Mesenchymal stem cell (in vitro differentiated cells and primary cell): Measurements from ENCODE around the gene MOB3B.

ENCODE experiments used
- DNase-seq: peaks from one replicate; pipeline ENCODE4 v3.0.0-alpha.2; 2013
- H2AFZ ChIP-seq: one replicate; pipeline ENCODE4 v1.6.1; 2013; ENCODE audit warnings: low read depth, mild to moderate bottlenecking, control low read depth, inconsistent platforms, low read length, moderate library complexity
- H2AK5ac ChIP-seq: 2 replicates; pipeline ENCODE4 v1.6.1; 2013; ENCODE audit warnings: low read length, moderate library complexity, mild to moderate bottlenecking, inconsistent platforms; ENCODE audit not compliant: severe bottlenecking
- H2BK120ac ChIP-seq: one replicate; pipeline ENCODE4 v1.6.1; 2013; ENCODE audit warnings: low read depth, mild to moderate bottlenecking, inconsistent platforms, low read length, moderate library complexity
- H2BK12ac ChIP-seq, 2 experiments: one replicate each; pipeline ENCODE4 v1.6.1; 2013; ENCODE audit warnings: inconsistent platforms in 2 of 2, low read length in 2 of 2, mild to moderate bottlenecking in 2 of 2, moderate library complexity in 2 of 2, control low read depth in 1 of 2
- H2BK15ac ChIP-seq: one replicate; pipeline ENCODE4 v1.6.1; 2013; ENCODE audit warnings: mild to moderate bottlenecking, low read depth, inconsistent platforms; ENCODE audit not compliant: poor library complexity, severe bottlenecking
- H2BK5ac ChIP-seq: 2 replicates; pipeline ENCODE4 v1.6.1; 2013; ENCODE audit warnings: low read depth, mild to moderate bottlenecking, low read length, control low read depth, inconsistent platforms; ENCODE audit not compliant: poor library complexity, severe bottlenecking
- H3K14ac ChIP-seq, 2 experiments: one replicate each; pipeline ENCODE4 v1.6.1; 2013; ENCODE audit warnings: inconsistent platforms in 2 of 2, low read length in 2 of 2, control low read depth in 1 of 2, mild to moderate bottlenecking in 1 of 2, moderate library complexity in 1 of 2
- H3K18ac ChIP-seq, 2 experiments: one replicate each; pipeline ENCODE4 v1.6.1; 2013; ENCODE audit warnings: inconsistent platforms in 2 of 2, low read length in 2 of 2, control low read depth in 1 of 2, low read depth in 1 of 2, mild to moderate bottlenecking in 1 of 2
- H3K23ac ChIP-seq, 2 experiments: one replicate each; pipeline ENCODE4 v1.6.1; 2013; ENCODE audit warnings: inconsistent platforms in 2 of 2, low read length in 2 of 2, mild to moderate bottlenecking in 2 of 2, moderate library complexity in 2 of 2, control low read depth in 1 of 2
- H3K27ac ChIP-seq: 2 replicates; pipeline ENCODE4 v1.5.1; 2013; ENCODE audit warnings: mild to moderate bottlenecking, moderate library complexity, low read length, control low read depth, inconsistent platforms; ENCODE audit not compliant: poor library complexity, severe bottlenecking
- H3K27me3 ChIP-seq, 2 experiments: 2 replicates each; pipeline versions ENCODE4 v1.6.1 to v1.7.0; 2013; ENCODE audit warnings: low read length in 2 of 2, mild to moderate bottlenecking in 2 of 2, moderate library complexity in 2 of 2, control low read depth in 1 of 2, inconsistent platforms in 1 of 2; ENCODE audit not compliant: control insufficient read depth in 1 of 2, insufficient read depth in 1 of 2
- H3K36me3 ChIP-seq, 2 experiments: 2 replicates each; pipeline versions ENCODE4 v1.6.1 to v1.7.0; 2013; ENCODE audit warnings: low read length in 2 of 2, control low read depth in 1 of 2, inconsistent platforms in 1 of 2, low read depth in 1 of 2, mild to moderate bottlenecking in 1 of 2; ENCODE audit not compliant: insufficient read depth in 2 of 2, control insufficient read depth in 1 of 2
- H3K4ac ChIP-seq, 2 experiments: one replicate each; pipeline ENCODE4 v1.6.1; 2013; ENCODE audit warnings: inconsistent platforms in 2 of 2, low read length in 2 of 2, mild to moderate bottlenecking in 2 of 2, moderate library complexity in 2 of 2, control low read depth in 1 of 2, low read depth in 1 of 2
- H3K4me1 ChIP-seq: 2 replicates; pipeline ENCODE4 v1.6.1; 2013; ENCODE audit warnings: low read depth, low read length, control low read depth; ENCODE audit not compliant: control insufficient read depth, insufficient read depth
- H3K4me2 ChIP-seq: 2 replicates; pipeline ENCODE4 v1.6.1; 2013; ENCODE audit warnings: low read length, mild to moderate bottlenecking, inconsistent platforms; ENCODE audit not compliant: poor library complexity, severe bottlenecking
- H3K4me3 ChIP-seq, 2 experiments: 2 replicates each; pipeline versions ENCODE4 v1.5.1 to v1.7.0; 2013; ENCODE audit warnings: low read length in 2 of 2, mild to moderate bottlenecking in 2 of 2, control low read depth in 1 of 2, low read depth in 1 of 2; ENCODE audit not compliant: insufficient read depth in 1 of 2
- H3K79me1 ChIP-seq: replicated peaks from 2 replicates; pipeline ENCODE4 v1.6.1; 2013; ENCODE audit warnings: mild to moderate bottlenecking, control low read depth, low read length, inconsistent platforms; ENCODE audit not compliant: poor library complexity, severe bottlenecking
- H3K9ac ChIP-seq: 2 replicates; pipeline ENCODE4 v1.7.0; 2013; ENCODE audit warnings: mild to moderate bottlenecking, low read length, moderate library complexity
- H3K9me3 ChIP-seq: 2 replicates; pipeline ENCODE4 v1.7.0; 2013; ENCODE audit warnings: mild to moderate bottlenecking, low read length; ENCODE audit not compliant: control insufficient read depth
- H4K8ac ChIP-seq: one replicate; pipeline ENCODE4 v1.6.1; 2013; ENCODE audit warnings: inconsistent platforms, mild to moderate bottlenecking, low read length, moderate library complexity
- H4K91ac ChIP-seq: one replicate; pipeline ENCODE4 v1.6.1; 2013; ENCODE audit warnings: mild to moderate bottlenecking, low read length, inconsistent platforms
- WGBS: methylation state at CpG from one replicate; pipeline ENCODE4 v1.1.7; 2013; ENCODE audit warnings: mixed read lengths; 5-methylcytosine and 5-hydroxymethylcytosine counted together

MOB3B gene

DNA sequence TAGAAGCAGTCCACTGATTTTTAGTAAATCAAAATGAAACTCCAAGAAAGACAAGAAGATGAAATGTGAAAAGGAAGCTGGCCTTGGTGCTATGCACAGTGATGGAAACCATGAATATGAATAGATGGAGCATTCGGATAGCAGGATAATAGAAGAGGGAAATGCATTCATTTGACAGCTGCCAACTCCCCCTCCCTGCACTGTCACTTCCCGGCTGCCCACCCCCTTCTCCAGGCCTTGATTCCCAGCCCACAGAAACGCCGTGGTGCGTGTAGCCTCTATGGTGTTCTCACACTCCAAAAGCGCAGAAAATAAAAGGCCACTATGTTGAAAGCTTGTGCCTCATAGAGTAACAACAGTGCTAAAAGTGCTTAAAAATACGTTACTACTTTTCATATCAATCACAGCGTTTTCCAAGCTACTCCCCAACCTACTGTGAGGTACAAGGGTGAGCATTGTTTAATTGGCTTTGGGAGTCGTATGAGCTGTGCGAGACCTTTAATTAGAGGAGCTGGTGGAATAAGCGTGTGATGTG is 31.7 kb downstream of the MOB3B start:
- H3K4me1 ChIP-seq = no peaks in the 10 kb centered on the region
- DNase-seq = no peak
- no peaks in the 10 kb centered on the region for H3K9me3 ChIP-seq
- H3K36me3 ChIP-seq = no peaks in the 10 kb centered on the region
- H2BK12ac ChIP-seq = no peak overlapping the region
- H3K4ac ChIP-seq = no peak overlapping the region
- H3K27me3 ChIP-seq = peaks cover 0 to 3% of the 10 kb centered on the region in 2 experiments
- H3K4me2 ChIP-seq = no peak overlapping the region
- H2AFZ ChIP-seq = no peak overlapping the region
- H3K9ac ChIP-seq = no peak overlapping the region
- no peak overlapping the region for H2BK120ac ChIP-seq
- H2BK5ac ChIP-seq = no peak overlapping the region
- no peak overlapping the region for H4K91ac ChIP-seq
- H2AK5ac ChIP-seq = no peak overlapping the region
- no peak overlapping the region for H3K18ac ChIP-seq
- H3K4me3 ChIP-seq = no peak overlapping the region
- H3K27ac ChIP-seq = no peak overlapping the region
- no peaks in the 10 kb centered on the region for H3K79me1 ChIP-seq
- H3K23ac ChIP-seq = no peak overlapping the region
- WGBS = 86% methylated on average over 8 of the region's 11 CpGs
- H3K14ac ChIP-seq = no peak overlapping the region
- H2BK15ac ChIP-seq = no peak overlapping the region
- H4K8ac ChIP-seq = no peak overlapping the region

- Histone ChIP-seq H3K18ac (no peak overlapping the region), H4K8ac (no peak overlapping the region), H3K36me3 (no peaks in the 10 kb centered on the region), H2BK120ac (no peak overlapping the region), H3K4me2 (no peak overlapping the region), H3K27me3 (no peaks in the 10 kb centered on the region), H2AFZ (no peak overlapping the region), H3K4ac (no peak overlapping the region), H3K9ac (no peak overlapping the region), H3K4me1 (no peaks in the 10 kb centered on the region), H2AK5ac (no peak overlapping the region), H3K23ac (no peak overlapping the region), H2BK12ac (no peak overlapping the region), H2BK15ac (no peak overlapping the region), H3K4me3 (no peak overlapping the region), H3K79me1 (no peaks in the 10 kb centered on the region), H4K91ac (no peak overlapping the region), H2BK5ac (no peak overlapping the region), H3K27ac (no peak overlapping the region), H3K9me3 (no peaks in the 10 kb centered on the region), H3K14ac (no peak overlapping the region)
- WGBS = 43% methylated on average over 2 of the region's 3 CpGs
- no peak for DNase-seq
Observed at GRCh38 chr9:27496135-27496504, 33.5 kb downstream of the MOB3B start.

DNA sequence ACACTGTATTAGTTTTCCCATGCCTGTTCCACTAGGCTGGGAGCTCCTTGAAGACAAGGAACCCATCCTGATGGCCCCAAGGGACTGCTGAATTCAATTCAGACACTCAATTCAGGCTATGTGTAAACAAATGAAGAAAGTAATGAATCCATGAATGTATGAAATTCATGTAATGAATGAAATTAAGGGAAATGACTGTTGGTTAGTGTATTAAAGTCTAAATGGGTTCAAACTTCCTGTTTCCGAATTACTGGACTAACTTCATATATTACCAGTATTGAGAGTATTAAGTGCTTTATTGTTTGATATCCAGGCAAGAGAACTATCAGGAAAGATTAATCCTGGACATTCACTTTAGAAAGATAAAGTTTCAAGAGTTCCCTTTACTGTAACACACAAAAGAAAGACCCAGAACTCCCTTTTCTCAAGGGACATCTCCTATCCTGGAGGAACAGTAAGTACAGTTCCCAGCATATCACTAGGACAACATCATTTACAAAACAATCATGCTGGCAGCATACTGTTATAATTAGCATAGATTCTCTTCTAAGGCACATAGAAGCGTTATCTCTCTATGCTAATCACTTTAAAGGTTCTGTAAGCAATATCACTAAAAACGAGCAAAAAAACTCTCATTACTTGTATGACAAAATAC is 34.0 kb downstream of the MOB3B start:
- WGBS = 50% methylated on average over 2 of the region's 3 CpGs
- no peak overlapping the region for H2BK120ac ChIP-seq
- DNase-seq = no peak
- no peak overlapping the region for H3K14ac ChIP-seq
- H3K36me3 ChIP-seq = no peaks in the 10 kb centered on the region
- H3K27ac ChIP-seq = no peak overlapping the region
- no peak overlapping the region for H2AK5ac ChIP-seq
- H2BK15ac ChIP-seq = no peak overlapping the region
- no peak overlapping the region for H3K4me2 ChIP-seq
- no peak overlapping the region for H2BK5ac ChIP-seq
- no peaks in the 10 kb centered on the region for H3K9me3 ChIP-seq
- no peak overlapping the region for H4K91ac ChIP-seq
- H3K79me1 ChIP-seq = no peaks in the 10 kb centered on the region
- no peak overlapping the region for H2AFZ ChIP-seq
- no peak overlapping the region for H4K8ac ChIP-seq
- H3K27me3 ChIP-seq = no peaks in the 10 kb centered on the region
- no peak overlapping the region for H3K18ac ChIP-seq
- H3K4me1 ChIP-seq = no peaks in the 10 kb centered on the region
- no peak overlapping the region for H3K9ac ChIP-seq
- H2BK12ac ChIP-seq = no peak overlapping the region
- H3K23ac ChIP-seq = no peak overlapping the region
- no peak overlapping the region for H3K4ac ChIP-seq
- no peak overlapping the region for H3K4me3 ChIP-seq

DNA sequence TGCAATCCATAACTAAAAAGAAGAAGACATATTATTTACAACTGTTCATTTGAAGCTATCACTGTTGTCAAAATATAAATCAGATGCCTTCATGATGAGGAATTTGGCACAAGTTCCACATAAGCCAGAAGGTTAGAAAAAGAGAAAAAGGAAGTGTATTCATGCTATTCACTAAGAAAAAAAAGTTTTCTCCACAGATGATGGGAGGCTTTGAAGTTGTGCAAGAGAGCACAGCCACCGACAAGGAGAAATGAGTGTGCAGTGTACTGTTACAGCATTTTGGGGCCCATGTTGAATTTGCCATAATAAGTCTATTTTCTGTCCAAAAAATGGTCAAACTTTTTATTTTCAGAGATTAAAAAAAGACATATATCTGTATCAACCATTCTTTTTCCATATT is 38.5 kb downstream of the MOB3B start:
- Histone ChIP-seq H3K23ac (no peak overlapping the region), H2BK5ac (no peak overlapping the region), H3K27ac (no peak overlapping the region), H4K8ac (no peak overlapping the region), H2BK15ac (no peak overlapping the region), H2BK120ac (no peak overlapping the region), H4K91ac (no peak overlapping the region), H2AFZ (no peak overlapping the region), H3K9ac (no peak overlapping the region), H2BK12ac (no peak overlapping the region), H3K9me3 (no peaks in the 10 kb centered on the region), H3K36me3 (no peaks in the 10 kb centered on the region), H3K14ac (no peak overlapping the region), H3K79me1 (no peaks in the 10 kb centered on the region), H3K4me1 (no peaks in the 10 kb centered on the region), H3K18ac (no peak overlapping the region), H3K4me3 (no peak overlapping the region), H2AK5ac (no peak overlapping the region), H3K4me2 (no peak overlapping the region), H3K4ac (no peak overlapping the region), H3K27me3 (no peaks in the 10 kb centered on the region)
- DNase-seq = no peak
- WGBS = no CpG with 5 or more reads among the region's 1 CpG
